Iris pigment epithelial cell (primary cell): ENCODE results near the gene MAOB.
A peak's percentile ranks its signal among the peaks of the same experiment; 100 is the strongest.
"Not testable (repeated sequence)": the region's sequence is repeated elsewhere in the genome, so short reads cannot be mapped to it uniquely, and the experiment has no call there.

Experiments used
- DNase-seq: peaks from one replicate; pipeline ENCODE4 v3.0.0-alpha.2; 2011; ENCODE audit warnings: low read depth

Gene MAOB

GRCh38 chrX:43753637-43754036 lies 128.6 kb downstream of the MAOB start:
- DNase-seq = peak; percentile 36

- DNase-seq = peak; percentile 59
Observed at GRCh38 chrX:43750248-43750676, 132.0 kb downstream of the MAOB start.

DNA sequence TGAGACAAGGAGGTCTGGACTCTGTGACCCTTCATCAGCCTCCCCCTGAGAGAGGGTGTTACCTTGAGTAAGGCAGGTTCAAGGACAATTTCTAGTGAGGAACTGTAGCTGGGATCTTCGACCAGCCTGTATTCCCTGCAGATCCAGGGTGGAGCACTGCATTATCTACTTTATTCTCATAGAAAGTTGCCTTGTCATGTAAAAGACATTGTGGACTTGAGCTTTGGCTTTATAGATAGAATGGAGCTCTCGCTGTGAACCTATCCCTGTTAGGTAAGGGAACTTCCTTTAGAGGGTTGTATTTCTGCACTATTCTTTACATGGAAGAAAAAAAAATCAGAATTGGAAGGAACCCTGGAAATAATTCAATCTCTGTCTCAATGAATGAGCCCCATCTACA lies 134.8 kb downstream of the MAOB start:
- no peak for DNase-seq

- peak; percentile 43 for DNase-seq
Observed at GRCh38 chrX:43745938-43746721, 136.1 kb downstream of the MAOB start.

GRCh38 chrX:43744284-43744683 lies 138.0 kb downstream of the MAOB start:
- no peak for DNase-seq

GRCh38 chrX:43743100-43743822 lies 139.0 kb downstream of the MAOB start:
- no peak for DNase-seq

DNA sequence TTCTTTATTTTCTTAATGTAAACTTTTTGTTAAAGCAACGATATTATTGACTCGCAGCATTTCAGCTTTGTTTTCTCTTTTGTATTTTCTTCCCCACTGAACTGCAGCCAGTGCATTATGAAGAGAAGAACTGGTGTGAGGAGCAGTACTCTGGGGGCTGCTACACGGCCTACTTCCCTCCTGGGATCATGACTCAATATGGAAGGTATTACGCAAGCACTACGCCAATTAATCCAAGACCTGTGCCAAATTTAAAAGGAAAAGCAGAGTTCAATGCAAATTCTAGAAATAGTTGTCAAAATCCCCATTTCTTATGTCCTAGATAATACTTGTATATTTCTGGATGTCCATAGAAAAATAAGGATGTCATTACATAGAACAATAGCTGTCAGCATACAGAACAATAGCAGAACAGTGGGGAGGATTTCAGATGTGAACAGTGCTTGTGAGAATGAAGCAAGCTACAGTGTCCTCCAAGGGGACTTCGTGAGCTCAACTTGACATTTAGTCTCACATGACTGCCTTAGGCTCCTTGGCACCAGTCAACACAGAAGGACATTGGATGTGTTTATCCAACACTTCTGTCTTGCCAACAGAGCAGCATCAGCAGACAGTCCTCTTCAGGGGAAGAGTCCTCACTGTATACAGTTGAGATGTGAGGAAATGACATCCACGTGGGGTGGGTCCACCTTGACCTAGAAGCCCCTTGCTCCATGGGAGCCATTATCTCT lies 140.2 kb downstream of the MAOB start:
- DNase-seq = peak; percentile 69

DNA sequence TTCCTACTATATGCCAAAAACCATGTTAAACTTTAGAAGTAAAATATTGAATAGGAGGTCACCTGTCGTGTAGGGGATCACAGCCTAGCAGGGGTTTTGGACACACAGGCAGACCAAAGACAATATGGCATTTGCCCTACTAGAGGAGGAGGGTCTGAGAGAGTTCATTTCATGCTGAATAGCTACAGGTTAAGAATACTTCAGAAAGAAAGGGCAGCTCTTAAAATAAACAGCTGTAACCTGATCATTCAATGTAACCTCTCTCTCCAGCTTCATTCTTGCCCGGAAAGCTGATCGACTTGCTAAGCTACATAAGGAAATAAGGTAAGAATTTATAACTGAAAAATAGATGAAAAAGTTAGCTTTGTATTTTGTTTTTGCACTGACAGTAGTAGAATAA lies 146.3 kb downstream of the MAOB start:
- no peak for DNase-seq

GRCh38 chrX:43735534-43735933 lies 146.7 kb downstream of the MAOB start:
- DNase-seq = no peak

- DNase-seq = no peak
Observed at GRCh38 chrX:43734444-43734843, 147.8 kb downstream of the MAOB start.

DNA sequence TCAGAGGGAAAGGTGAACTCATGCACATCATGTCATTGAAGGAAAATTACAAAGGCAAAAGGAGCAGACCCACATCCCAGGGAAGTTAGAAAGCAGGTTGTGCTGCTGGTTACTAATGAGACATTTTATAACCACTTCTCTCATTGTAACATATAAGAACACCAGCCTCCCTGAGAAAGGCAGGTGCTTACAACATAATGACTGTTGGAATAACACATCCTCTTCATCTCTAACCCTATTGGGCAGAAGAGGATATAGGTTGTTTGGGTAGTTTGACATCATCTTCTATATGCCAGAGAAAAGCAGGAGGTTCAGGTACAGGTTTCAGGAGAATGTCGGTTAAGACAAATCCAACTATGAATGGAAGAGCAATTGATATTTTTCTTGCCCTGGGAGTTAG lies 148.6 kb downstream of the MAOB start:
- DNase-seq = no peak

- DNase-seq = no peak
Observed at GRCh38 chrX:43731086-43731485, 151.2 kb downstream of the MAOB start.

GRCh38 chrX:43728966-43729365 lies 153.3 kb downstream of the MAOB start:
- DNase-seq = no peak

DNA sequence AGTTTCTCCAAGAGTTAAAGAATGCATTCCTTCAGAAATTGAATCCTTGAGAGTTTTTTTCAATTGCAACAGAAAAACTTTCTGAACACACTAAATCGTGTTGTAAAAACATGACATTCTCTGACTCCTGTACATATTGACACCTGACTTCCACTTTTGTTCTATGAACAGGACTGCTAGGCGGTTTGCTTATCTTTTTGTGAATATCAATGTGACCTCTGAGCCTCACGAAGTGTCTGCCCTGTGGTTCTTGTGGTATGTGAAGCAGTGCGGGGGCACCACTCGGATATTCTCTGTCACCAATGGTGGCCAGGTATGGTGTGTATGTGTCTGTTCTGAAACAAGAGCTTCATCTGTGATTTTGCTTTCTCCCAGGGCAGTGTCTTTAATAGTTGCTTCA lies 154.2 kb downstream of the MAOB start:
- no peak for DNase-seq

- not testable (repeated sequence) for DNase-seq
Observed at GRCh38 chrX:43727254-43727653, 155.0 kb downstream of the MAOB start.

GRCh38 chrX:43725227-43725626 lies 157.0 kb downstream of the MAOB start:
- DNase-seq = not testable (repeated sequence)

- DNase-seq = no peak
Observed at GRCh38 chrX:43720961-43721360, 161.3 kb downstream of the MAOB start.

DNA sequence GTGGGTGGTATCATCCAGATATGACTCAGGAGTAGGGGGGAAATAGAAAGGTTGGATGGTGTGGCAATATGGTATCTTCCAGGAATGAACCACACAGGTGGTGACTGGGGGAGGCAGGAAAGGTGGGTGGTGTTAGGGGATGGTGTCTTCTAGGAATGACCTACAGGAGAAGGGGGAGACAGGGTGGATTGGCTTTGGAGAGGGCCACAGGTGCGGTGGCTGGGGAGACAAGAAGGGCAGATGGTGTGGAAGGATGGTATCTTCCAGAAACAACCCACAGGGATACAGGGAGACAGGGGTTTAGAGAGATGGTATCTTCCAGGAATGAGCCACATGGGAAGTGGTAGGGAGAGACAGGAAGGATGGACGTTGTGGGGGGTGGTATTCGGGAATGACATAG lies 162.2 kb downstream of the MAOB start:
- no peak for DNase-seq

- DNase-seq = no peak
Observed at GRCh38 chrX:43718956-43719355, 163.3 kb downstream of the MAOB start.

- no peak for DNase-seq
Observed at GRCh38 chrX:43718546-43718945, 163.7 kb downstream of the MAOB start.

GRCh38 chrX:43718081-43718480 lies 164.2 kb downstream of the MAOB start:
- no peak for DNase-seq

GRCh38 chrX:43717161-43717560 lies 165.1 kb downstream of the MAOB start:
- DNase-seq = no peak

DNA sequence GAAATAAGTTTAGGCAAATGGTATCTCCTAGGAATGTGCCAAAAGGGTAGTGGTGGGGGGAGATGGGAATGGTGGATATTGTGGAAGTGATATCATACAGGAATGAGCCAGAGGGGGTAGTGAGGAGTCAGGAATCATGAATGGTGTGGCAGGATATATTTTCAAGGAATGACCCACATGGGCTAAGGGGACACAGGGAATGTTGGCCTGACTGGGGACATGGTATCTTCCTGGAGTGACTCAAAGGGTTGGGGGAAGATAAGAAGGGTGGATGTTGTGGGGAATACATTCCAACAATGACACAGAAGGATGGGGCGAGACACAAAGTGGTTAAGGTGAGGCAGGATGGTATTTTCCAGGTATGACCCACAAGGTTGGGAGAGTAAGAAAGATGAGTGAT lies 165.6 kb downstream of the MAOB start:
- DNase-seq = no peak
